OCI-LY3 (cell line): ENCODE data around the gene GPR158.

Source experiments
- H2AFZ ChIP-seq: fragments of 200-600, 300-600 bp; shearing (Covaris generic); 2 replicates; pipeline ENCODE4 v1.6.0; 2014; ENCODE audit warnings: antibody characterized with exemption, low read depth, low read length
- H3K27ac ChIP-seq: fragments of 200-600, 300-600 bp; sonication (generic); 2 replicates; pipeline ENCODE4 v1.5.1; 2014; ENCODE audit warnings: mild to moderate bottlenecking, low read length, moderate library complexity, mixed read lengths
- H3K27me3 ChIP-seq: fragments of 200-600, 300-600 bp; sonication (generic); 2 replicates; pipeline ENCODE4 v1.6.1; 2014; ENCODE audit warnings: low read depth, low read length, mixed read lengths
- H3K36me3 ChIP-seq: fragments of 200-600, 300-600 bp; sonication (generic); replicated peaks from 2 replicates; pipeline ENCODE3; 2014; ENCODE audit warnings: low read depth, low read length, mixed read lengths
- H3K4me1 ChIP-seq: fragments of 300-600, 200-600 bp; sonication (generic); 2 replicates; pipeline ENCODE4 v1.6.1; 2014; ENCODE audit warnings: low read length, mixed read lengths
- H3K4me2 ChIP-seq: fragments of 200-600, 300-600 bp; sonication (generic); 2 replicates; pipeline ENCODE4 v1.6.1; 2014; ENCODE audit warnings: low read length, mixed read lengths
- H3K4me3 ChIP-seq: fragments of 300-600, 200-600 bp; sonication (generic); 2 replicates; pipeline ENCODE4 v1.5.1; 2014; ENCODE audit warnings: antibody characterized with exemption, mild to moderate bottlenecking, low read length, moderate library complexity
- H3K79me2 ChIP-seq: fragments of 300-600, 200-600 bp; shearing (Covaris generic); 2 replicates; pipeline ENCODE4 v1.6.1; 2014; ENCODE audit warnings: mild to moderate bottlenecking, low read length, mixed read lengths
- H3K9ac ChIP-seq: fragments of 300-600, 200-600 bp; shearing (Covaris generic); 2 replicates; pipeline ENCODE4 v1.6.0; 2014; ENCODE audit warnings: mild to moderate bottlenecking, low read length, moderate library complexity
- H3K9me3 ChIP-seq: fragments of 200-600, 300-600 bp; shearing (Covaris generic); 2 replicates; pipeline ENCODE4 v1.6.1; 2014; ENCODE audit warnings: low read length, mixed read lengths; ENCODE audit not compliant: insufficient read depth
- H4K20me1 ChIP-seq: fragments of 200-600, 300-600 bp; sonication (generic); 2 replicates; pipeline ENCODE4 v1.6.1; 2016; ENCODE audit warnings: low read length, mixed read lengths; ENCODE audit not compliant: insufficient read depth
- CTCF ChIP-seq: fragments of 200-600, 300-600 bp; sonication (generic); IDR thresholded peaks from 2 replicates; pipeline ENCODE4 v1.5.1; 2014; ENCODE audit warnings: antibody characterized with exemption, low read length, low read depth
- EZH2phosphoT487 ChIP-seq: fragments of 200-600 bp; shearing (Covaris generic); IDR thresholded peaks from 2 replicates; pipeline ENCODE4 v1.6.1; 2018; ENCODE audit warnings: antibody characterized with exemption, mixed run types, low read depth

The GPR158 gene

GRCh38 chr10:25508112-25508815 is 333.5 kb downstream of the GPR158 start:
- H3K79me2 ChIP-seq: no peaks in the 10 kb centered on the region
- no peak overlapping the region for H2AFZ ChIP-seq
- no peak overlapping the region for H3K9ac ChIP-seq
- H3K36me3 ChIP-seq: no peaks in the 10 kb centered on the region
- H3K4me3 ChIP-seq: no peak overlapping the region
- no peak overlapping the region for H3K27ac ChIP-seq
- H3K9me3 ChIP-seq: no peaks in the 10 kb centered on the region
- H3K4me1 ChIP-seq: no peaks in the 10 kb centered on the region
- H3K4me2 ChIP-seq: no peak overlapping the region
- H3K27me3 ChIP-seq: no peaks in the 10 kb centered on the region
- TF ChIP-seq EZH2phosphoT487 (no peak), CTCF (no peak)
- no peaks in the 10 kb centered on the region for H4K20me1 ChIP-seq

- H3K9ac ChIP-seq: no peak overlapping the region
- no peaks in the 10 kb centered on the region for H3K4me1 ChIP-seq
- H2AFZ ChIP-seq: no peak overlapping the region
- H3K4me2 ChIP-seq: no peak overlapping the region
- no peaks in the 10 kb centered on the region for H4K20me1 ChIP-seq
- no peaks in the 10 kb centered on the region for H3K36me3 ChIP-seq
- H3K4me3 ChIP-seq: no peak overlapping the region
- no peaks in the 10 kb centered on the region for H3K79me2 ChIP-seq
- no peaks in the 10 kb centered on the region for H3K9me3 ChIP-seq
- no peak overlapping the region for H3K27ac ChIP-seq
- H3K27me3 ChIP-seq: no peaks in the 10 kb centered on the region
- no peak for TF ChIP-seq EZH2phosphoT487
- no peak for TF ChIP-seq CTCF
These were observed 334.4 kb downstream of the GPR158 start for GRCh38 chr10:25509151-25509550.

- Histone ChIP-seq H3K36me3 (no peaks in the 10 kb centered on the region), H3K4me1 (no peaks in the 10 kb centered on the region), H3K9ac (no peak overlapping the region), H3K27me3 (no peaks in the 10 kb centered on the region), H3K4me3 (no peak overlapping the region), H3K27ac (no peak overlapping the region), H2AFZ (no peak overlapping the region), H3K9me3 (no peaks in the 10 kb centered on the region), H4K20me1 (no peaks in the 10 kb centered on the region), H3K79me2 (no peaks in the 10 kb centered on the region), H3K4me2 (no peak overlapping the region)
- TF ChIP-seq CTCF (no peak), EZH2phosphoT487 (no peak)
These were observed 347.5 kb downstream of the GPR158 start for GRCh38 chr10:25522294-25522693.

GRCh38 chr10:25522946-25523608 is 348.3 kb downstream of the GPR158 start:
- Histone ChIP-seq H4K20me1 (no peaks in the 10 kb centered on the region), H3K4me3 (no peak overlapping the region), H3K27me3 (no peaks in the 10 kb centered on the region), H3K4me1 (no peaks in the 10 kb centered on the region), H3K4me2 (no peak overlapping the region), H3K27ac (no peak overlapping the region), H3K36me3 (no peaks in the 10 kb centered on the region), H2AFZ (no peak overlapping the region), H3K79me2 (no peaks in the 10 kb centered on the region), H3K9ac (no peak overlapping the region), H3K9me3 (no peaks in the 10 kb centered on the region)
- TF ChIP-seq EZH2phosphoT487 (no peak), CTCF (no peak)
